Activated naive CD4-positive, alpha-beta T cell treated with anti-CD3 and anti-CD28 coated beads, Interleukin-2, amount 50 U/mL, for 24 hours (primary cell): Measurements from ENCODE around the gene TMEM132D.

Experiments
- H3K27ac Mint-ChIP-seq: one replicate; pipeline ENCODE4 v1.8.0; 2021; ENCODE audit warnings: mild to moderate bottlenecking, mixed read lengths
- H3K27me3 Mint-ChIP-seq: one replicate; pipeline ENCODE4 v1.8.0; 2021; ENCODE audit warnings: mixed read lengths
- H3K36me3 Mint-ChIP-seq: one replicate; pipeline ENCODE4 v1.8.0; 2021; ENCODE audit warnings: mixed read lengths
- H3K4me1 Mint-ChIP-seq: one replicate; pipeline ENCODE4 v1.8.0; 2021; ENCODE audit warnings: mixed read lengths
- H3K4me3 Mint-ChIP-seq: one replicate; pipeline ENCODE4 v1.8.0; 2021; ENCODE audit warnings: mild to moderate bottlenecking, mixed read lengths
- H3K9me3 Mint-ChIP-seq: one replicate; pipeline ENCODE4 v1.8.0; 2021; ENCODE audit warnings: mixed read lengths

Gene TMEM132D

DNA sequence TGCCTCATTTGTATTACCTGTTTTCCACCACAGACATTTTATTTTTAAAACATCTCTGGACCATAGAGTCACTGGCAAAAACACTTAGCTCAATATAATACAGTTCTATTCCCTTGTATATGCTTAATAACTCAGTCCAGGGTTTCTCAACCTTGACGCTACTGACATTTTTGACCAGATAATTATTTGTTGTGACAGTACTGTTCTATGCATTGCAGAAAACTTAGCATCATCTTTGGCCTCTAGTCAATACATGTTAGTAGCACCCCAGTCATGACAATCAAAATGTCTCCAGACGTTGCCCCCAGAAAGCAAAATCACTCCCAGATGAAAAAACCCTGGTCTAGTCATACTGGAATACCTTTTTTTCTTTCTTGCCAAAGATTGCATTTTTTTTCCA, 174.7 kb downstream of the TMEM132D start:
- Mint-ChIP-seq H3K36me3 (no peaks in the 10 kb centered on the region), H3K9me3 (no peaks in the 10 kb centered on the region), H3K4me3 (no peak overlapping the region), H3K27me3 (no peaks in the 10 kb centered on the region), H3K27ac (no peak overlapping the region), H3K4me1 (no peaks in the 10 kb centered on the region)

DNA sequence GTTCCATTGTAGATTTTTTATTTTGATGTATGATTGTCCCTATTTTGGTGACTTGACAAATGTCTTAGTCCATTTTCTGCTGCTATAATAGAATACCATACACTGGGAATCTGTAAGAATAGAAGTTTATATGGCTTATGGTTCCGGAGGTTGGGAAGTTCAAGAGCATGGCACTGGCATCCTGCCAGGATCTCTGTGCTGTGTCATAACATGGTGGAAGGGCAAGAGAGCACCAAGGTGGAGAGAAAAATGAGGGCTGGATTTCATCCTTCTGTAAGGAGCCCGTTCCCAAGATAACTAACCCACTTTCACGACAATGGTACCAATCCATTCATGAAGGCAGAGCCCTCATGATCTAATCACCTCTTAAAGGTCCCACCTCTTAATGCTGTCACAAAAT, 176.7 kb downstream of the TMEM132D start:
- H3K9me3 Mint-ChIP-seq: peaks cover 5% of the 10 kb centered on the region
- H3K4me1 Mint-ChIP-seq: no peaks in the 10 kb centered on the region
- H3K4me3 Mint-ChIP-seq: no peak overlapping the region
- no peaks in the 10 kb centered on the region for H3K36me3 Mint-ChIP-seq
- H3K27ac Mint-ChIP-seq: no peak overlapping the region
- no peaks in the 10 kb centered on the region for H3K27me3 Mint-ChIP-seq

DNA sequence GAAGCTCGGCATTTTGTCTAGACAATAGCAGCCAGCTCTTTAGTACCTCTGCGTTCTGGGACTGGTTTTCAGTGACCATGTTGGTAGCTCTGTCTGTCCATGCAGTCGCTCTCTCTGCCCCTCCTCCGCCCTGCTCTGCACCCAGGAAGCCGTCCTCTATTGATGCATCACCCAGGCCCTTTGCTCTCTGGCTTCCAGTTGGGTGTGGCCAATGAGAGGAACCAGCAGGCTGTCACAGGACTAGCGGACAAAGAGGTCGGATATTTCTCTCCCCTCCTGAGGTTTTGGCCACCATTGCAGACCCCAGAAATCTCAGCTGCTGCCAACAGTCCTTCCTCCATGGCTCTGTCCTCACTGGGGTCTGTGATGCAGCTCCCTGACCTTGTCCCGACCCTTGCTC, 180.6 kb downstream of the TMEM132D start:
- no peaks in the 10 kb centered on the region for H3K36me3 Mint-ChIP-seq
- no peak overlapping the region for H3K4me3 Mint-ChIP-seq
- no peaks in the 10 kb centered on the region for H3K4me1 Mint-ChIP-seq
- no peak overlapping the region for H3K27ac Mint-ChIP-seq
- H3K27me3 Mint-ChIP-seq: no peaks in the 10 kb centered on the region
- peaks cover 5% of the 10 kb centered on the region for H3K9me3 Mint-ChIP-seq

- Mint-ChIP-seq H3K36me3 (no peaks in the 10 kb centered on the region), H3K4me1 (no peaks in the 10 kb centered on the region), H3K4me3 (no peak overlapping the region), H3K9me3 (peaks cover 5% of the 10 kb centered on the region), H3K27ac (no peak overlapping the region), H3K27me3 (no peaks in the 10 kb centered on the region)
Measured at GRCh38 chr12:129720618-129721017, 183.2 kb downstream of the TMEM132D start.

GRCh38 chr12:129719416-129719815, 184.4 kb downstream of the TMEM132D start:
- H3K27me3 Mint-ChIP-seq: no peaks in the 10 kb centered on the region
- H3K27ac Mint-ChIP-seq: no peak overlapping the region
- H3K4me3 Mint-ChIP-seq: no peak overlapping the region
- H3K36me3 Mint-ChIP-seq: no peaks in the 10 kb centered on the region
- no peaks in the 10 kb centered on the region for H3K4me1 Mint-ChIP-seq
- peaks cover 5% of the 10 kb centered on the region for H3K9me3 Mint-ChIP-seq

GRCh38 chr12:129717438-129717837, 186.4 kb downstream of the TMEM132D start:
- Mint-ChIP-seq H3K27ac (no peak overlapping the region), H3K27me3 (no peaks in the 10 kb centered on the region), H3K9me3 (no peaks in the 10 kb centered on the region), H3K4me1 (no peaks in the 10 kb centered on the region), H3K36me3 (no peaks in the 10 kb centered on the region), H3K4me3 (no peak overlapping the region)

GRCh38 chr12:129716825-129717224, 187.0 kb downstream of the TMEM132D start:
- no peaks in the 10 kb centered on the region for H3K4me1 Mint-ChIP-seq
- H3K36me3 Mint-ChIP-seq: no peaks in the 10 kb centered on the region
- H3K27ac Mint-ChIP-seq: no peak overlapping the region
- no peaks in the 10 kb centered on the region for H3K9me3 Mint-ChIP-seq
- no peaks in the 10 kb centered on the region for H3K27me3 Mint-ChIP-seq
- no peak overlapping the region for H3K4me3 Mint-ChIP-seq

GRCh38 chr12:129706716-129707115, 197.1 kb downstream of the TMEM132D start:
- Mint-ChIP-seq H3K4me1 (no peaks in the 10 kb centered on the region), H3K4me3 (no peak overlapping the region), H3K36me3 (no peaks in the 10 kb centered on the region), H3K9me3 (peaks cover 26% of the 10 kb centered on the region), H3K27me3 (peaks cover 1% of the 10 kb centered on the region), H3K27ac (no peak overlapping the region)

- Mint-ChIP-seq H3K27ac (no peak overlapping the region), H3K27me3 (no peaks in the 10 kb centered on the region), H3K9me3 (peaks cover 19% of the 10 kb centered on the region), H3K4me1 (no peaks in the 10 kb centered on the region), H3K36me3 (no peaks in the 10 kb centered on the region), H3K4me3 (no peak overlapping the region)
Measured at GRCh38 chr12:129704232-129704830, 199.5 kb downstream of the TMEM132D start.

DNA sequence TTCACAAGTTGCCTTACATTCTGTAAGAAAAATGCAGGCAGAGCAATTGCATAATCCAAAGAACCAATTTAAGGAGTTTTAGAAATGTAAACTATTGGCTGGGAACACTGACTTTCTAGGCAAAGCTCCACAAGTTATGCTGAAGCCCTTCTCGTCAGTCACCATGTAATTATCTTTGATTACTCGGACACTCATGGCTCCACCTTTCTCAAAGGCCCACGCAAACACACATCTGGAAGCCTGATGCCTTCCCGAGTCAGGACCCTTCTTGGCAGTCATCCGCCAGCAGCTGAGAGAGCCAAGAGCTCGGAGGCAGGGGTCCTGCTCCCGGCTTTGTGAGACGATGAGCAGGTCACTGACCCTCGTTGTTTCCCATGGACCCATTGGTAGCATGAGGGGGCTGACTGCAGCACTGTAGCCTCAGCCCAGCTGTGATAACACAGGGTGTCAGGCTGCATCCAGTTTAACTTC, 202.2 kb downstream of the TMEM132D start:
- H3K27ac Mint-ChIP-seq: no peak overlapping the region
- H3K36me3 Mint-ChIP-seq: no peaks in the 10 kb centered on the region
- H3K4me1 Mint-ChIP-seq: no peaks in the 10 kb centered on the region
- no peaks in the 10 kb centered on the region for H3K27me3 Mint-ChIP-seq
- no peak overlapping the region for H3K4me3 Mint-ChIP-seq
- peaks cover 8% of the 10 kb centered on the region for H3K9me3 Mint-ChIP-seq

DNA sequence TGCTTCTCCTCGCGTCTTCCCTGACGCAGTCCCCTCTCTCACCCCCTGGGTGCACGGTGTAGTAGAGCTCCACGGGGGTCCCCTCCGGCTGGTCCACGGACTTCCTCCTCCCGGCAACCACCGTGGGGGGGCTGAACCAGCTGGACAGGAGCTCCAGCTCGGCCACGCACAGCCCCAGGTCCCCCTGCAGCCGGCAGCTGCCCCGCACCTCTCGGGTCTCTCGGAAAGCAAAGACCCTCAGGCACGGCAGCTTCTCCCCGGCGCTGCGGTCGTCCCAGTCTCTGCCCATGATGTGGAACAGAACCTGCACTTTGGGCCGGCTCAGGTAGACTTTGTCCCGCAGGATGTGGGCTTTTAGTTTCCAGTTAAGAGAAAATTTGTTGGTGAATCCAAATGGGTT, 203.8 kb downstream of the TMEM132D start:
- Mint-ChIP-seq H3K9me3 (peaks cover 6% of the 10 kb centered on the region), H3K4me3 (no peak overlapping the region), H3K27me3 (no peaks in the 10 kb centered on the region), H3K4me1 (no peaks in the 10 kb centered on the region), H3K36me3 (no peaks in the 10 kb centered on the region), H3K27ac (no peak overlapping the region)

DNA sequence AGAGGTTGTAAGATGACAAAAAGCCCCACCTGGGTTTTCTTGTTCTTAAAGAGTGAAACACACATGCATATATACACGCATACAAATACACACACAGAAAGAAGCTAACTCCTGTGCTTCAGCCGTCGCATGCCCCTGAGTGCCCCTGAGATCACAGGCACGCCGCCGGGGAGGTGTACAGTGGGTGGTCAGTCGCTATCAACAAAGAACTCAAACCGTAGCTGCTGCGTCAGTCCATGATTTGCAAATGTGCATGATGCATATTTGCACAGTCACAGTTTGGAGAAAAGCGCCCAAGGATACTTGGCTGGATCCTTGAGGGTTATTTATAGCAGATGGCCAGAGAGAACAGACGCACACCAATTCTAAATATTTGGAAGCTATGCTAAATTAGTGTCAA, 206.9 kb downstream of the TMEM132D start:
- Mint-ChIP-seq H3K4me1 (no peaks in the 10 kb centered on the region), H3K27me3 (peaks cover 2% of the 10 kb centered on the region), H3K36me3 (no peaks in the 10 kb centered on the region), H3K4me3 (no peak overlapping the region), H3K27ac (no peak overlapping the region), H3K9me3 (no peaks in the 10 kb centered on the region)

GRCh38 chr12:129696405-129696804, 207.4 kb downstream of the TMEM132D start:
- no peaks in the 10 kb centered on the region for H3K36me3 Mint-ChIP-seq
- H3K27ac Mint-ChIP-seq: no peak overlapping the region
- H3K4me1 Mint-ChIP-seq: no peaks in the 10 kb centered on the region
- no peak overlapping the region for H3K4me3 Mint-ChIP-seq
- no peaks in the 10 kb centered on the region for H3K9me3 Mint-ChIP-seq
- peaks cover 2% of the 10 kb centered on the region for H3K27me3 Mint-ChIP-seq

DNA sequence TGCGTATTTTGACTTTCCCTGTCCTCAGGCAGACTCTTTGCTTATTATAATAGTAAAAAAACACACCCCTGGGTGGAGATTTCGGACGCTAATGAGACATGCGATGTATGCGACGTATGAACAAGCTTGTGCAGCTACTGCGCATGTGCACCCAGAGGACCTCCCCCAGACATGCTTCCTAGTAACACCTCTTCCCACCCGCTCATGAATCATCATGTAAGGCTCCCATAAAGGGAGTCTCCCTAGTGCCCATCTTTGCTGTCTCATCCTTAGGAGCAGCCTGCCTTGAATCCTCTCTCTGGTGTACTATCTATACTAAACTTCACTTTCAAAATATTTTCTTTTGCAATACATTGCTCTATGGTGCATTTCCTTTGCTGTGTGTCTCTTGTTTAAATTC, 210.1 kb downstream of the TMEM132D start:
- Mint-ChIP-seq H3K36me3 (no peaks in the 10 kb centered on the region), H3K27me3 (peaks cover 2% of the 10 kb centered on the region), H3K9me3 (no peaks in the 10 kb centered on the region), H3K27ac (no peak overlapping the region), H3K4me3 (no peak overlapping the region), H3K4me1 (no peaks in the 10 kb centered on the region)

DNA sequence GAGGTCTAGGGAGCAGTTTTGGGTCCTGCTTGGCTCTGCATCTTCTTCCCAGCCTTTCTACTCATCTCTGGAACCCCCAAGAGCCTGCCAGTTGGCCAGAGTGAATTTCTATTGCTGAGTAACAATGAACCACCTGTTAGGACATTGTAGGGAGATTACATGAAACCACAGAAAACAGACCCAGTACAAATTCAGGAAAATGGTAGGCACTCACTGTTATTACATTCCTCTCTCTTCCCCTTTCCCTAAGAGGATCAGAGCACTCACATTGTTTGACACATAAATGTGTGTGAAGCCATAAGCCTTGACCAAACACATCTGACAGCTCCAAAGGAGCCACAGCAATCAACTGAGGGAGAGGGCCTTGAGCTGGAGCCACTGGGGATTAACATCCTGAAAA, 216.1 kb downstream of the TMEM132D start:
- no peaks in the 10 kb centered on the region for H3K4me1 Mint-ChIP-seq
- no peaks in the 10 kb centered on the region for H3K36me3 Mint-ChIP-seq
- no peak overlapping the region for H3K27ac Mint-ChIP-seq
- no peak overlapping the region for H3K4me3 Mint-ChIP-seq
- H3K27me3 Mint-ChIP-seq: peaks cover 2% of the 10 kb centered on the region
- peaks cover 6% of the 10 kb centered on the region for H3K9me3 Mint-ChIP-seq

DNA sequence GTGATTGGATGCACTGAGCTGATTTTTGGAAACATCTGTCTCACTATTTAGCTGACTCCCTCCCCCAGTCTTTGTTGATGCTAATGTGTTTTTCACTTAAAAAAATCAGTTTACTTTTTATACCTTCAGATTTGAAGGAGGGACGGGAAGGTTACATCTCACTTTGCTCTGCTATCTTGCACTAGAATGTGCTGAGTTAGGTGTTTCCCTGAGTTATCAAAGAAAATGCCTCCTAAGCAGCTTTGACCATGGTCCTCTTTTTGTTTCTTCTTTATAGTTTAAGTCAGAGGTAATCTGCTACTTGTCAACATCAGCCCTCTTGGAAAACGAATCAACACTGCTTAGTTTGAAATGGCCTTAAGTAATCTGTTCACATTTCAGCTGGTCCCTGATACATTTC, 222.0 kb downstream of the TMEM132D start:
- H3K27me3 Mint-ChIP-seq: no peaks in the 10 kb centered on the region
- H3K4me3 Mint-ChIP-seq: no peak overlapping the region
- no peaks in the 10 kb centered on the region for H3K36me3 Mint-ChIP-seq
- no peaks in the 10 kb centered on the region for H3K4me1 Mint-ChIP-seq
- no peak overlapping the region for H3K27ac Mint-ChIP-seq
- peaks cover 10% of the 10 kb centered on the region for H3K9me3 Mint-ChIP-seq

- H3K4me3 Mint-ChIP-seq: no peak overlapping the region
- no peaks in the 10 kb centered on the region for H3K27me3 Mint-ChIP-seq
- peaks cover 10% of the 10 kb centered on the region for H3K9me3 Mint-ChIP-seq
- no peaks in the 10 kb centered on the region for H3K4me1 Mint-ChIP-seq
- no peaks in the 10 kb centered on the region for H3K36me3 Mint-ChIP-seq
- H3K27ac Mint-ChIP-seq: no peak overlapping the region
Measured at GRCh38 chr12:129681151-129681550, 222.7 kb downstream of the TMEM132D start.
